Measurements from ENCODE around the gene RNASE8. TPM values are rescaled to one million over a fixed set of nuclear protein-coding genes. Genes with fewer than 3 reads are reported as not detected.

Gene RNASE8
- total and polyA plus RNA-seq, 2 of the 4 experiments (the other 2 are of a cell fraction) = not detected

DNA sequence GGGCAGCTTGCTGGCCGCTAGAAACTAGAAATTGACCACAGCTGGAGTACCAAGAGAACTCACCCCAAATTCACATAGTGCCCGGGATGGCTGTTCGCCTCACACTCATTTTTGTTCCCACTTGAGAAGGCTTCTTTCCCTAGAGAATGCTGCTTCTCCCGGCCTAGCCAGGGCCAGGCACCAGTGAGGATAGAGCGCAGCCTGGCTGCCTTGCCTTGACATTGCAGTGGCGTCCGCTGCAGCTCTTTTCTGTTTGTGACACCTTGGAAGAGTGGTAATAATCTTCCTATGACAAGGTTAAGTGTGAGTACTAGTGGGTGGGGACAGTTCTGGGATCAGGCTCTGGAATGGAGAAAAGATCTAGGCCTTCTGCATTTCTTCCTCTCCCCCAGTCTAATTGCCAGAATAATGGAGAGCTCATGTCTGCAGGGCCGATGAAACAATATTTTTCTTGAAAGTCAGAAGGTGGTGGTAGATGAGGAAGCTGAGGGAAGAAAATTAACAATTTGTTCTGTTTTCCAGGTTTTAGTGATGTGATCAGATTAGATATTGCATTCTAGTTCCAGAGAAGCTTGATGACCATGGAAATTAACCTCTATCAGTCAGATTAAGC is 46.9 kb downstream of the RNASE8 start (continued):
- TF ChIP-seq RFX5 (IDR thresholded peaks at IDR 0.05; ENCODE audit: low read depth, low read length) = no peak
- no peak for TF ChIP-seq BHLHE40 (IDR thresholded peaks at IDR 0.05; ENCODE audit: low read depth, low read length)

DNA sequence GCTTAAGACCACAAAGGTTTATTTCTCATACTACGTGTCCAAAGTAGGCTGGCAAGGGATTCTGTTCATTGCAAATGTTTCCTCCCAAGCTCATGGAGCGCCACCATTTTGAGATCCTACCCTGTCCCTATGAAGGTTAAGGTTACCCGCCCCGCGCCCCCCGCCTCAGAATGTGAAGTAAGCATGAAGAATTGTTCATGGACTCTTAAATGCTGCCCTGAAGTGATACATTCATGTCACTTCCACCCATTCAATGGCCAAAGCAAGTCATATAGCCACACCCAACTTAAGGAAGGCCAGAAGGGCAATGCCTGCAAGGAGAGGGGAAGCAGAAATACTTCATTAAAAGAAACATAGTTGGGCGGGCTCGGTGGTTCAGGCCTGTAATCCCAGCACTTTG is 47.5 kb downstream of the RNASE8 start:
- dilution Hi-C loops (cut with HindIII; ENCODE audit: low sequenced_read_pairs, unreplicated experiment) = no loop called here
- H2AK5ac ChIP-seq (ENCODE audit: low read depth, low read length) = no peak overlapping the region
- no peak overlapping the region for H4K5ac ChIP-seq (ENCODE audit: low read depth, low read length)
- POLR2A ChIA-PET (ENCODE audit: unreplicated experiment) = interaction anchor here (0.9 kb wide), 1 partner anchor 111 kb away, joined by 5 read pairs; no protein-coding TSS in a partner anchor
- no peaks in the 10 kb centered on the region for H3K9me3 ChIP-seq (ENCODE audit: control insufficient read depth, insufficient read depth, low read length)
- H4K8ac ChIP-seq (ENCODE audit: low read depth in 2 of 2, low read length in 2 of 2) = no peak overlapping the region
- H2AK9ac ChIP-seq (replicated peaks; ENCODE audit: low read depth, low read length, poor library complexity) = no peak overlapping the region
- no peak overlapping the region for H3K4ac ChIP-seq (ENCODE audit: low read depth, low read length)
- no peak for TF ChIP-seq MAFK (IDR thresholded peaks at IDR 0.05; ENCODE audit: low read depth, low read length)
- TF ChIP-seq, protein P1, sequence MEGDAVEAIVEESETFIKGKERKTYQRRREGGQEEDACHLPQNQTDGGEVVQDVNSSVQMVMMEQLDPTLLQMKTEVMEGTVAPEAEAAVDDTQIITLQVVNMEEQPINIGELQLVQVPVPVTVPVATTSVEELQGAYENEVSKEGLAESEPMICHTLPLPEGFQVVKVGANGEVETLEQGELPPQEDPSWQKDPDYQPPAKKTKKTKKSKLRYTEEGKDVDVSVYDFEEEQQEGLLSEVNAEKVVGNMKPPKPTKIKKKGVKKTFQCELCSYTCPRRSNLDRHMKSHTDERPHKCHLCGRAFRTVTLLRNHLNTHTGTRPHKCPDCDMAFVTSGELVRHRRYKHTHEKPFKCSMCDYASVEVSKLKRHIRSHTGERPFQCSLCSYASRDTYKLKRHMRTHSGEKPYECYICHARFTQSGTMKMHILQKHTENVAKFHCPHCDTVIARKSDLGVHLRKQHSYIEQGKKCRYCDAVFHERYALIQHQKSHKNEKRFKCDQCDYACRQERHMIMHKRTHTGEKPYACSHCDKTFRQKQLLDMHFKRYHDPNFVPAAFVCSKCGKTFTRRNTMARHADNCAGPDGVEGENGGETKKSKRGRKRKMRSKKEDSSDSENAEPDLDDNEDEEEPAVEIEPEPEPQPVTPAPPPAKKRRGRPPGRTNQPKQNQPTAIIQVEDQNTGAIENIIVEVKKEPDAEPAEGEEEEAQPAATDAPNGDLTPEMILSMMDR (conservative IDR thresholded peaks at IDR 0.05; ENCODE audit: low read depth, low read length) = no peak
- H2BK5ac ChIP-seq (ENCODE audit: low read depth, low read length, poor library complexity, severe bottlenecking) = no peak overlapping the region
- CTCF ChIA-PET = interaction anchor here (0.5 to 4.2 kb wide), 14 partner anchors 13 to 90 kb away, joined by 3 to 44 read pairs (median 4); no protein-coding TSS in a partner anchor
- no peak overlapping the region for H4K91ac ChIP-seq (ENCODE audit: insufficient read depth, low read depth, low read length)
- no peak overlapping the region for H3K18ac ChIP-seq (ENCODE audit: low read depth, low read length)
- in situ Hi-C loops (cut with MboI; ENCODE audit: low sequenced_read_pairs) = no loop called here
- no peak overlapping the region for H3K14ac ChIP-seq (replicated peaks; ENCODE audit: low read depth, low read length)
- H2AFZ ChIP-seq (replicated peaks; ENCODE audit: low read length, poor library complexity) = no peak overlapping the region
- H3K36me3 ChIP-seq (ENCODE audit: control insufficient read depth, insufficient read depth, low read length) = no peaks in the 10 kb centered on the region
- H3K27me3 ChIP-seq (ENCODE audit: control insufficient read depth, insufficient read depth, low read length) = no peaks in the 10 kb centered on the region
- no TSS peak for BruUV-seq (replicated peaks)
- no peak overlapping the region for H2BK120ac ChIP-seq (ENCODE audit: low read depth, low read length)
- 82% methylated on average over 2 of the region's 8 CpGs; no CpG with 5 or more reads in 1 of the 2 experiments for WGBS, 2 experiments (ENCODE audit: extremely low coverage in 2 of 2, insufficient read length in 1 of 2)
- no peak overlapping the region for H3K56ac ChIP-seq (ENCODE audit: extremely low read depth, insufficient read depth, low read length)
- H3K9me1 ChIP-seq (ENCODE audit: insufficient read depth, low read length) = peaks cover 3% of the 10 kb centered on the region; the same call in 1 of the 2 replicates
- no peak overlapping the region for H2BK20ac ChIP-seq (ENCODE audit: low read depth, low read length)
- H3K4me1 ChIP-seq (ENCODE audit: control insufficient read depth, insufficient read depth, low read length) = peaks cover 4% of the 10 kb centered on the region
- no peak overlapping the region for H3K4me3 ChIP-seq (ENCODE audit: insufficient read depth, low read depth, low read length)
- H3K9ac ChIP-seq (ENCODE audit: low read depth, low read length) = no peak overlapping the region
- no peak overlapping the region for H3K4me2 ChIP-seq (ENCODE audit: low read depth, low read length)
- ATAC-seq (ENCODE audit: low read depth) (no peak), DNase-seq (no peak)
- no peak overlapping the region for H2BK15ac ChIP-seq (ENCODE audit: low read depth, low read length)
- no peaks in the 10 kb centered on the region for H3K79me1 ChIP-seq (ENCODE audit: low read depth in 1 of 2, low read length in 2 of 2)
- no peak overlapping the region for H3K27ac ChIP-seq (ENCODE audit: insufficient read depth, low read length)
- H4K20me1 ChIP-seq (ENCODE audit: insufficient read depth, low read length) = no peaks in the 10 kb centered on the region
- intact Hi-C loops (cut with micrococcal nuclease) = loop anchor here (2.0 to 5.0 kb wide), 2 partner anchors 18 to 408 kb away; no protein-coding TSS in a partner anchor
- H3K23ac ChIP-seq (ENCODE audit: low read depth, low read length) = no peak overlapping the region
